ENCODE data around the gene FAM107A.

Gene FAM107A

DNA sequence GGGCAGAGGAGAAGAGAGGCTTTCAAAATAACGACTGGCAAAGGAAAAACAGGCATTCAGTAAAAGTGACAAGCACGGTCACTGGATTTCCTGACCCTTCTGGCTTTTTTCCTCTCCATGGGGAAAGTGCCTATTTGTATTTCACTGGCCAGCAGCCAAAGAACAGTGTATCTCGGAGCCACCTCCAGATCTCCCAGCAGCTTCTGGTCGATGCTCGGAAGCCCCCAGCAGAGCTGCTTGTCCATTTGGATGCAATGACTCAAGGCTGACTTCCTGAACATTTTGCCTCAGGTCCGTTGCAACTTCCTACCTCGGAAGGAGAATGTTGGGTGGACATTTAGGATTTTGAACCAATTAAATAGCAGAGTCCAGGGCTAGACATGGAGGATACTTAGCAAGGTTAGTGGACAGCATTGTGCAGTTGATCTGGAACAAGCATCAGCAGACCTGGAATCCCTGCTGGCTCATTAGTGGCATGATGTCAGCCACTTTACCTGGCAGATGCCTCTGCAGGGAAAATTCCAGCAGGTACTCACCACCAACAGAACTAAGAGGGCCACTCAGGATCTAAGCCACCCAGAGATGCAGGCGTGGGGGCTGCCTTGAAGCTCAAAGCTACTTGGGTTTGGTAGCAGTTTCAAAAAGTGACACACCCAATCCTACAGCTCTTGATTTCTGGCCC is 1.1 kb downstream of the FAM107A start:
- no peaks in the 10 kb centered on the region for H3K36me3 ChIP-seq (ENCODE audit: control insufficient read depth, insufficient read depth, low read length)
- no peak overlapping the region for H3K4me3 ChIP-seq (ENCODE audit: extremely low read depth, insufficient read depth, low read length, poor library complexity, severe bottlenecking)
- H3K27ac ChIP-seq (ENCODE audit: low read depth, low read length, severe bottlenecking): no peak overlapping the region
- WGBS, 2 experiments (ENCODE audit: insufficient coverage in 2 of 2): 66 to 83% methylated on average over 5 of the region's 8 CpGs
- H3K4me1 ChIP-seq (ENCODE audit: control insufficient read depth, insufficient read depth, low read length, poor library complexity, severe bottlenecking): peaks cover 2% of the 10 kb centered on the region
- H3K9me3 ChIP-seq (ENCODE audit: control insufficient read depth, low read length): no peaks in the 10 kb centered on the region

GRCh38 chr3:58574682-58575081 is 2.5 kb downstream of the FAM107A start:
- 85 to 100% methylated on average over 4 of the region's 4 CpGs for WGBS, 2 experiments (ENCODE audit: insufficient coverage in 2 of 2)
- Histone ChIP-seq H3K9me3 (ENCODE audit: control insufficient read depth, low read length) (no peaks in the 10 kb centered on the region), H3K4me1 (ENCODE audit: control insufficient read depth, insufficient read depth, low read length, poor library complexity, severe bottlenecking) (no peaks in the 10 kb centered on the region), H3K27ac (ENCODE audit: low read depth, low read length, severe bottlenecking) (no peak overlapping the region), H3K4me3 (ENCODE audit: extremely low read depth, insufficient read depth, low read length, poor library complexity, severe bottlenecking) (no peak overlapping the region), H3K36me3 (ENCODE audit: control insufficient read depth, insufficient read depth, low read length) (no peaks in the 10 kb centered on the region)

DNA sequence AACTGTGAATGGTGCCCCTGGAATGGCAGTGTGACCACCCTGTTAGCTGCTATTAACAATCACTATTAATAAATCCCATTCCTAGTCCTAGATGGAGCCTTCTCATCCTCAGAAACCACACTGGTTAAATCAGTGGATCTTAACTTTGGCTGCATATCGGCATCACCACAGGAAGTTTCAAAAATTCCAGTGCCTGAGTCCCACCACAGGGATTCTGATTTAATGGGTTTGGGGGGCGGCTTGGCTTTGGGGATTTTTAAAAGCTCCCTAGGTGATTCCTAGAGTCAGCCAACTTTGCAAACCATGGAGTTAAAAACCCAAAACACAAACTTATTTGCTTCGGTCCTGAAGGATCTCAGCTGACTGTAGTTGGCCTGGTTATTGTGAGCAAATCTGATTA is 3.1 kb downstream of the FAM107A start:
- Histone ChIP-seq H3K4me3 (ENCODE audit: extremely low read depth, insufficient read depth, low read length, poor library complexity, severe bottlenecking) (no peak overlapping the region), H3K4me1 (ENCODE audit: control insufficient read depth, insufficient read depth, low read length, poor library complexity, severe bottlenecking) (no peaks in the 10 kb centered on the region), H3K9me3 (ENCODE audit: control insufficient read depth, low read length) (no peaks in the 10 kb centered on the region), H3K36me3 (ENCODE audit: control insufficient read depth, insufficient read depth, low read length) (no peaks in the 10 kb centered on the region), H3K27ac (ENCODE audit: low read depth, low read length, severe bottlenecking) (no peak overlapping the region)
- 85% methylated on average over 2 of the region's 3 CpGs; no CpG with 5 or more reads in 1 of the 2 experiments for WGBS, 2 experiments (ENCODE audit: insufficient coverage in 2 of 2)

DNA sequence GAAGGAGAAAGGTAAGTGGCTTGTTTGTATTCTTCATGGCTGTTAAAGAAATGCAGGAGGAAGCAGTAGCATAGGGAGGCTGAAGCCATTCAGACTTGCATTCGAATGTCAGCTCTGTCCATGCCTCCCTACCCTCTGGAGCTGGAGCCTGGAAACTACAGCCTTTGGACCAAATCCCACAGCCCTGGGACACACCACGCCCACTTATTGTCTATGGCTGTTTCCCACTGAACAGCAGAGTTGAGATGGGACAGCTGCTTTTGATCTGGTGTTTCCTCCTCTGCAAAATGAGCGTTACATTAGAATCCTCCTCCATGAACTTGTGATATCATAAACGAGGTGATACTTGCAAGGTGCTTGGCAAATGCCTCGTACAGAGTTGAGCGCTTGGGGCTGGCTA is 3.6 kb downstream of the FAM107A start:
- no peaks in the 10 kb centered on the region for H3K4me1 ChIP-seq (ENCODE audit: control insufficient read depth, insufficient read depth, low read length, poor library complexity, severe bottlenecking)
- no peak overlapping the region for H3K4me3 ChIP-seq (ENCODE audit: extremely low read depth, insufficient read depth, low read length, poor library complexity, severe bottlenecking)
- H3K27ac ChIP-seq (ENCODE audit: low read depth, low read length, severe bottlenecking): no peak overlapping the region
- no peaks in the 10 kb centered on the region for H3K9me3 ChIP-seq (ENCODE audit: control insufficient read depth, low read length)
- 91 to 95% methylated on average over 4 to 6 of the region's 6 CpGs for WGBS, 2 experiments (ENCODE audit: insufficient coverage in 2 of 2)
- no peaks in the 10 kb centered on the region for H3K36me3 ChIP-seq (ENCODE audit: control insufficient read depth, insufficient read depth, low read length)

DNA sequence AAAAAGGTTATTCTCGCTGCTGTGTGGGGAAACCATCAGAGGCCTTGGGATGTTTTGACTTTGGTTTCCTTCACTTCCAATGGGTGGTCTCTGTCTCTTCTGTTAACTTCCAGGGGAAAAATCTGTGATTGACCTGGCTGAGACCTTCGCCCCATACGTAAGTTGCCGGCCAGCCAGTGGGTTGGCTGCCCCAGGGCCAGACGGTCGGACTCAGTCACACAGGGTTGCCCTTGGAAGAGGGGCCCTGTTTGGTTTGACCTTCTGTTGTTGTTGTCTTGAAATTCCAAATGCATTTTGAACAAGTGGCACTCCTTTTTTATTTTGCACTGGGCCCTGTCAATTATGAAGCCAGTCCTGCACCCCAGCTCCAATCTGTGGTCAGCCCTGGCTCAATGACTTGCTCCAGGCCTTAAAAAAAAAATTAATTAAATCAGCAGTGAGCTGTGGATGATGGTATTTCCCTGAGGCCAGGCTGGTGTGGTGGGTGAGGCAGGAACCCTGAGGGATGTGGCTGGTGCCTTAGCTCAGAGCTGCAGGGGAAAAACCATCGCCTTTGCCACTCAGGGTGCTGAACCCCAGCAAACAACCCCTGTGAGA is 4.5 kb downstream of the FAM107A start:
- H3K27ac ChIP-seq (ENCODE audit: low read depth, low read length, severe bottlenecking): no peak overlapping the region
- WGBS, 2 experiments (ENCODE audit: insufficient coverage in 2 of 2): 92 to 95% methylated on average over 5 to 7 of the region's 7 CpGs
- no peak overlapping the region for H3K4me3 ChIP-seq (ENCODE audit: extremely low read depth, insufficient read depth, low read length, poor library complexity, severe bottlenecking)
- no peaks in the 10 kb centered on the region for H3K36me3 ChIP-seq (ENCODE audit: control insufficient read depth, insufficient read depth, low read length)
- H3K9me3 ChIP-seq (ENCODE audit: control insufficient read depth, low read length): no peaks in the 10 kb centered on the region
- H3K4me1 ChIP-seq (ENCODE audit: control insufficient read depth, insufficient read depth, low read length, poor library complexity, severe bottlenecking): no peaks in the 10 kb centered on the region

- H3K36me3 ChIP-seq (ENCODE audit: control insufficient read depth, insufficient read depth, low read length): no peaks in the 10 kb centered on the region
- H3K9me3 ChIP-seq (ENCODE audit: control insufficient read depth, low read length): no peaks in the 10 kb centered on the region
- 90 to 97% methylated on average over 8 to 12 of the region's 13 CpGs for WGBS, 2 experiments (ENCODE audit: insufficient coverage in 2 of 2)
- no peak overlapping the region for H3K27ac ChIP-seq (ENCODE audit: low read depth, low read length, severe bottlenecking)
- H3K4me1 ChIP-seq (ENCODE audit: control insufficient read depth, insufficient read depth, low read length, poor library complexity, severe bottlenecking): no peaks in the 10 kb centered on the region
- no peak overlapping the region for H3K4me3 ChIP-seq (ENCODE audit: extremely low read depth, insufficient read depth, low read length, poor library complexity, severe bottlenecking)
Observed at GRCh38 chr3:58572013-58572633, 5.1 kb downstream of the FAM107A start.

DNA sequence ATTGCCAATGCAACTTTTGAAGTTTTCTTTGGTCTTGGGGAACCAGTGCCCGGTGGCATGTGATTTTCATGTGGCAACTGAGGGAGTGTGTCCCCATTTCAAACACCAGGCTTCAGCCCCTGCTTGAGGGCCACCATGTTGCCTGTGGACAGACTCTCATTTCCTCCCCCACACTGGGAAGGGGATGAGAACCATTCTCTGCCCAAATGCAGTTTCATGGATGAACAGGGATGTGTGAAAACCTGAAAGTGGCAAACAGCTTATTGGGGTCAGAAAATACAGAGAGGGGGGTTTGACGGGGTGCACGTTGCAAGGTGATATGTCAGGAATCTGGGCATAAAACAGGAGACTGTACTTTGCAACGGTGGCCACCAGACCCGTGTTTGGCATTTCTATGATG is 6.3 kb downstream of the FAM107A start:
- no peaks in the 10 kb centered on the region for H3K9me3 ChIP-seq (ENCODE audit: control insufficient read depth, low read length)
- peaks cover 3% of the 10 kb centered on the region for H3K4me1 ChIP-seq (ENCODE audit: control insufficient read depth, insufficient read depth, low read length, poor library complexity, severe bottlenecking)
- 85 to 92% methylated on average over 5 of the region's 5 CpGs for WGBS, 2 experiments (ENCODE audit: insufficient coverage in 2 of 2)
- no peaks in the 10 kb centered on the region for H3K36me3 ChIP-seq (ENCODE audit: control insufficient read depth, insufficient read depth, low read length)
- H3K27ac ChIP-seq (ENCODE audit: low read depth, low read length, severe bottlenecking): no peak overlapping the region
- H3K4me3 ChIP-seq (ENCODE audit: extremely low read depth, insufficient read depth, low read length, poor library complexity, severe bottlenecking): no peak overlapping the region

DNA sequence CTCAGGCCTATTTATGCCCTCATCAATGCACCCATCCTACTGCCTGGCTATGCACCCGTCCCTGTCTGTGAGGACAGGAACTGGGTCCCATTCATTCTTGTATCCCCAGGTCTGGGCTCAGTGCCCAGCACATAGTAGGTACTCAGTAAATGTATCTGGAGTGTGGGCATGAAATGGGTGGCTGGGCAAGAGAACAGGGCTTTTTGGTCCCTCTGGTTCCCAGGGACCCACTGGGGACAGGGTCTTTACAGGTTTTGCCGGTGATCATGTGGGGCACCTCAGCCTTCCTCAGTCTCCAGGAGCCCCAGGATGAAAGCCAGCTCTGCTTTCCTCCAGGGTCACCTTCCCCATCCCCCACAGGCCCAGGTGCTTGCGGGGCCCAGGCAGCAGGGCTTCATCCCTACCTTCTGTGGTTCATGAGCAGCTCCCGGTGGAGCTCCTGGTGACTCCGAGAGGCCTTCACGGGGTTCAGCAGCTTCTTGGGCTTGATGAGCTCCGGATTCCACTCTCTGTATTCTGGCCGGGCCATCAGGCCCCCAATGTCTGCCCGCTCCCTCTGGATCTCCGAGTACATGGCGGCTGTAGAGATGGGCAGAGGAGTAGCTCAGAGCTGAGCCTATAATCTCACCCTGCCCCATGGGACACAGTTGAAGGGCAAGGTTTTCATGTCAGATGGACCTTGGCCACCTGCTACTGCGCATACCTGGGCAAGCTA is 7.7 kb downstream of the FAM107A start:
- Histone ChIP-seq H3K9me3 (ENCODE audit: control insufficient read depth, low read length) (no peaks in the 10 kb centered on the region), H3K4me3 (ENCODE audit: extremely low read depth, insufficient read depth, low read length, poor library complexity, severe bottlenecking) (no peak overlapping the region), H3K4me1 (ENCODE audit: control insufficient read depth, insufficient read depth, low read length, poor library complexity, severe bottlenecking) (peaks cover 17% of the 10 kb centered on the region), H3K27ac (ENCODE audit: low read depth, low read length, severe bottlenecking) (no peak overlapping the region), H3K36me3 (ENCODE audit: control insufficient read depth, insufficient read depth, low read length) (no peaks in the 10 kb centered on the region)
- WGBS, 2 experiments (ENCODE audit: insufficient coverage in 2 of 2): 91 to 94% methylated on average over 8 to 11 of the region's 12 CpGs

GRCh38 chr3:58568572-58569286 is 8.5 kb downstream of the FAM107A start:
- H3K36me3 ChIP-seq (ENCODE audit: control insufficient read depth, insufficient read depth, low read length): no peaks in the 10 kb centered on the region
- H3K4me3 ChIP-seq (ENCODE audit: extremely low read depth, insufficient read depth, low read length, poor library complexity, severe bottlenecking): no peak overlapping the region
- WGBS, 2 experiments (ENCODE audit: insufficient coverage in 2 of 2): 30 to 40% methylated on average over 14 to 15 of the region's 17 CpGs
- H3K27ac ChIP-seq (ENCODE audit: low read depth, low read length, severe bottlenecking): no peak overlapping the region
- H3K4me1 ChIP-seq (ENCODE audit: control insufficient read depth, insufficient read depth, low read length, poor library complexity, severe bottlenecking): peaks cover 19% of the 10 kb centered on the region
- H3K9me3 ChIP-seq (ENCODE audit: control insufficient read depth, low read length): no peaks in the 10 kb centered on the region

DNA sequence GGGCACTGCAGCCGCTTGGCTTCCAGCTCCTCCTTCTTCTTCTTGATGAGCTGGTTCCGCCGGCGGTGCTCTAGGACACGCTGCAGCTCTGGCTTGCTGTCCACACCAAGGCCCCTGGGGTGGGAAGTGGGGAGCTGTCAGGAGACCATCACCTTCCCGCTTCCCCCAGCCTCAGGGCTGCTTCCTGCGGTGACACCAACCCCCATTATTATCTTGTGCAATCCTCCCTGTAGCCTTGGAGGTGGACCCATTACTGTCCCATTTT is 10.0 kb downstream of the FAM107A start:
- no peak overlapping the region for H3K4me3 ChIP-seq (ENCODE audit: extremely low read depth, insufficient read depth, low read length, poor library complexity, severe bottlenecking)
- H3K9me3 ChIP-seq (ENCODE audit: control insufficient read depth, low read length): no peaks in the 10 kb centered on the region
- no peaks in the 10 kb centered on the region for H3K36me3 ChIP-seq (ENCODE audit: control insufficient read depth, insufficient read depth, low read length)
- peaks cover 19% of the 10 kb centered on the region for H3K4me1 ChIP-seq (ENCODE audit: control insufficient read depth, insufficient read depth, low read length, poor library complexity, severe bottlenecking)
- 90 to 100% methylated on average over 1 to 3 of the region's 7 CpGs for WGBS, 2 experiments (ENCODE audit: insufficient coverage in 2 of 2)
- H3K27ac ChIP-seq (ENCODE audit: low read depth, low read length, severe bottlenecking): no peak overlapping the region
